NCI-H526 treated with DMSO at 0.1 percent for 48 hours (cell line): ENCODE results near the gene SENP7.
"Not testable (repeated sequence)": the region's sequence is repeated elsewhere in the genome, so short reads cannot be mapped to it uniquely, and the experiment has no call there.

ENCODE experiments used
- DNase-seq: peaks from one replicate; lab custom pipeline; 2025; lab: John Stamatoyannopoulos, UW

SENP7 gene

DNA sequence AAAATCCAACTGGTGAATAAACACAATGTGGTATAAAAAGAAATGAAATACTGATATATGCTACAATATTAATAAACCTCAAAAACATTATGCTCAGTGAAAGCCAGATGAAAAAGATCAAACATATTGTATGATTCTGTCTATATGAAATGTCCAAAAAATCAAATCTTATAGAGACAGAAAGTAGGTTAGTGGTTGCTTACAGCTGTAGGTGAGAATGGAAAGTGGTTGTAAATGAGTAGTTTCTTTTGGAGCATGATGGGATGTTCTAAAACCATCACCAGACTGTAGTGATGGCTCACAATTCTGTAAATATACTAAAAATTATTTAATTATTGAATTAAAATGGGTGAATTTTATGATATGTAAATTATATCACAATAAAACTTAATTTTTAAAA, 58.4 kb downstream of the SENP7 start:
- DNase-seq: no peak

DNA sequence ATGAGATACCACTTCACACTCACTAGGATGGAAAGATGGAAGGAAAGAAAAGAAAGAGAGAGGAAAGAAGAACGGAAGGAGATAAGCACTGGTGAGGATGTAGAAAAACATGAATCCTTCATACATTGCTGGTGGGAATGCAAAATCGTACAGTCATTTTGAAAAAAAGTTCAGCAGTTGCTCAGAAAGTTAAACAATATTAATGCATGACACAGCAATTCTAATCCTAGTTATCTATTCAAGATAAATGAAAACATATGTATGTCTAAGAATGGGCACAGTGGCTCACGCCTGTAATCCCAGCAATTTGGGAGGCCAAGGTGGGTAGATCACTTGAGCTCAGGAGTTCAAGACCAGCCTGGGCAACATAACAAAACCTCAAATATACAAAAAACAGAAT, 59.1 kb downstream of the SENP7 start:
- no peak for DNase-seq

DNA sequence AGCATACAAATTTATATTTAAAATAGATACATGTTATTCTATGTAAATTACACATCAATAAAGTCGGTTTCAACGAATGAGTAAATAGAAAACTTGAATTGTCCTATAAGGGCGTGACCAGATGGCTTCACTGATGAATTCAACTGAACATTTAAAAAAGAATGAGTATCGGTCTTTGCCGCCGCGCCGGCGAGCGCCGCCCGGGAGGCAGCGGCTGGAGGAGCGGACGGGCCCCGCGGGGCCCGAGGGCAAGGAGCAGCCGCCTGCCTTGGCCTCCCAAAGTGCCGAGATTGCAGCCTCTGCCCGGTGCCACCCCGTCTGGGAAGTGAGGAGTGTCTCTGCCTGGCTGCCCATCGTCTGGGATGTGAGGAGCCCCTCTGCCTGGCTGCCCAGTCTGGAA, 74.4 kb downstream of the SENP7 start:
- DNase-seq: not testable (repeated sequence)

DNA sequence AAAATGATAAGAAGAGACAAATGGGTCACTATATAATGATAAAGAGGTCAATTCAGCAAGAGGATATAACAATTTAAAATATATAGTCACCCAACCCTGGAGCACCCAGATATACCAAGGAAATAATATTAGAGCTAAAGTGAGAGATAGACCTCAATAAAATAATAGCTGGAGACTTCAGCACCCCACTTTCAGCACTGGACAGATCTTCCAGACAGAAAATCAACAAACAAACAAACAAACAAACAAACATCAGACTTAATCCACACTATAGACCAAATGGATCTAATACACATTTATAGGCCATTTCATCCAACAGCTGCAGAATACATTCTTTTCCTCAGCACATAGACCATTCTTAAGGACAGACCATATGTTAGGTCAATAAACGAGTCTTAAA, 79.4 kb downstream of the SENP7 start:
- no peak for DNase-seq

DNA sequence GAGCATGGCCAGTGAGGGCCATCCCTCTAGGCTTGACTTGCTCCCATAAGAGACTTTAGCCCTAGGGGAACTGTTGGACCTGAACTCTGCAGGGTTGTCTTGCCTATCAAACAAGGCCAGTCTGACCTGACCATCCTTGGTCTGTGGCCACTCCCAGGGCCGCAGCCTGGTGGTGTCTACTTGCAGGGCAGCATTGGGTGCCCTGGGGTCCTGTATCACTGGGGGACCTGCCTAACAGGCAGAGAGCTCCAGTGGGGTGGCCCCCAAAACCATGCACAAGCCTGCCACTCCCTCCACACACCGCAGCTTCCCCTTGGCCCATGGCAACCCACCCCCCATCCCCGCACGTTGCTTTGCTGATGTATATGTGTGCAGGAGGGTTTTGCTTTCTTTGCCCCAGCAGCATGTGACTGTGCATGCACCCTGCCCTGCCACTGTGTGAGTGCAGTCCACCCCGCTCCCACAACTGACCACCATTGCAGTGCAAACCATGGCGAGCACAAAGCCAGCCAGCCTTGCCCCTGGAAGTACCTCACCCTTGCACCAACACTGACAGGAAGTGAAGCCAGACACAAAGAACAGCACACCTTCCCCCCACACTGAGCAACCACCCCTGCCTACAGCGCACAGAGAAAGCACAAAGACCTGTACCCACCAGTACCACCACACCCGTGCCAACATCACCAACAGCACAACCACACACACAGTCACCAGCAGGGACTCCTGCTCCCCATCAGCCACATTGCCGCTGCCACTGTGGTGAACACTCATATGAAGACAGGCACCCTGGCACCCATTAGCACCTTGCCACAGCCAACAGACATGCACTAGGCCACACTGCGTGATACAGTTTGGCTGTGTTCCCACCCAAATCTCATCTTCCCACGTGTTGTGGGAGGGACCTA, 88.8 kb downstream of the SENP7 start:
- no peak for DNase-seq

DNA sequence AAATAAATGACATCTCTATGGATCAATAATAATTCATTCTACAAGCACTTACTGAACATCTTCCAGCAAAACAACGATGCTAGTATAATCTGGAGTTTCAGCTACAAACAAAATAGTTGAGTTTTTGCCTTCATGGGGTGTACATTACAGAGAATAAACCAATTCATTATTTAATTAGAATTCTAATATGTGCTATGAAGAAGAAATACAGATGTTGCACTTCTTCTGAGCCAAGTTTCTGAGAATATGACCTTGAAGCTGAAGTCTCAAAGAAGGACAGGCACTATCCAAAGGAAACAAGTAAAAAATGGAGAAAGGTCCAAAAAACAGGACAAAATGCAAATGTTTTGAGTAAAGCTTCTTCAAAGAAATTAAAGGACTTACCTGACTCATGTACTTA, 94.2 kb downstream of the SENP7 start:
- DNase-seq: no peak

DNA sequence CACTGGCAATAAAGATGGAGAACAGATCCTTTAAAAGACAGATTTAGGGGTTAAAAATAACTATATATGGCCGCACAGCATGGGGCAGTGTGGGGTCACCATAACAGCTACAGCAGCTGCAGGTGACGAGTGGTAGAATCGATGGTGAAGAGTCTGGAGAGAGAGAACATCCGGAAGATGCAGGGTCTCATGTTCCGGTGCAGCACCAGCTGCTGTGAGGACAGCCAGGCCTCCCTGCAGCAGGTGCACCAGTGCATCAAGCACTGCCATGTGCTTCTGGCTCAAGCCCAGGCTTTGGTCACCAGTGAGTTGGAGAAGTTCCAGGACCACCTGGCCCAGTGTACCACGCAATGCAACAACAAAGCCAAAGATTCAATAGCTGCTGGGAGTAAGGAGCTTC, 98.9 kb downstream of the SENP7 start:
- DNase-seq: no peak

DNA sequence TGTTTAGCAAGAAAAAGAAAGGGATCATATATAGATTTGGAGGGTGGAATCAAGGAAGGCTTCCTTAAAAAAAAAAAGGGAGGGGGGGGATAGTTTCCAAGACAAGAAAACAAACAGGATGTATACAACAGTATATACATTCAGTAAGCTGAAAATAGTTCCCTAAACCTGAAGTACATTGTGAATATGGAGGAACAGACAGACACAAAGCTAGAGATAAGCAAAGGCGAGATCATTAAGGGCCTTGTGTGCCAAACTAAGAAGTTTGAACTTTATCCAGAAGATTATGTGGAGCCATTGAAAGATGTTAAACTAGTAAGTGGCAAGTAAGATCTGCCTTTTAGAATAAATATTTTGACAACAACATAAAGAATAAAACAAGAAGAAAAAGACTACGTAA, 99.4 kb downstream of the SENP7 start:
- no peak for DNase-seq

DNA sequence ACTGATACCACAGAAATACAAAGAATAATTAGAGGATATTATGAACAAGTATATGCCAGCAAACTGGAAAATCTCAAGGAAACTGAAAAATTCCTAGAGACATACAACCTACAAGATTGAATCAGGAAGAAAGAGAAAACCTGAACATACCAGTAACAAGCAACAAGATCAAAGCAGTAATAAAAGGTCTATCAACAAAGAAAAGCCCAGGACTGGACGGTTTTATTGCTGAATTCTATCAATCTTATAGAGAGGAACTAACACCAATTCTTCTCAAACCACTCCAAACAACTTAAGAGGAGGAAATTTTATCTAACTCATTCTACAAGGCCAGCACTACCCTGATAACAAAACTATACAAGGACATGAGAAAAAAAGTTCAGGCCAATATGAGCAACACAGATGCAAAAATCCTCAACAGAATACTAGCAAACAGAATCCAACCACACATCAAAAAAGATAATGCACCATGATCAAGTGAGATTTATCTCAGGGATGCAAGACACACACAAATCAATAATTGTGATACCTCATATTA, 121.5 kb downstream of the SENP7 start:
- no peak for DNase-seq

DNA sequence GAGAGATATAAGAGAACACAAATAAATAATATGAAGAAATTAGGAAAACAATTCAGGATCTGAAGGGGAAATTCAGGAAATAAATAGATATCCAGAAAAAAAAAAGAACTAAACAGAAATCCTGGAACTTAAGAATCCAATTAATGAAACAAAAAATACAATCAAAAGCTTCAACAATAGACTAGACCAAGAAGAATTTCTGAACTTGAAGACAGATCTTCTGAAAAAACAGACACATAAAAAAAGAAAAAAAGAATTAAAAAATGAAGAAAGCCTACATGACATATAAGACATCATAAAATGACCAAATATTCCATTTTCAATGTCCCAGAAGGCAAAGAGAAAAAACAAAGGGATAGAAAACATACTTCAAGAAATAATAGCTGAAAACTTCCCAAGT, 124.3 kb downstream of the SENP7 start:
- DNase-seq: no peak

DNA sequence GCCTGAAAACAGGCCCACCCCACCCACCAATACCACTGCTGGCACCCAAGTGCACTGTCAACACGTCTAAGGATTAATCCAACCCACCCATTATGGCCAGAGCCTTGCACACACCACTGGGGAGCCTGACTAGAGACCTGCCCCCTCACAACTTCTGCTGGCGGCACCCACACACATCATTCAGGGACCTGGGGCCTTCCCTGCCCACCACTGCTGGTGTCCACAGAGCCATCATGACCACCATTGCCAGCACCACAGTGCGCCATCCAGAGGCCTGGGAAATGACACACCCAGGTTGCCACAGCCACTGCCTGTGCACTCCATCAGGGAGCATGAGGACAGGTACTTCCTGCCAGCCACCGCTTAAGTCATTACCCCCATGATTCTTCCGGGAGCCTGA, 125.7 kb downstream of the SENP7 start:
- DNase-seq: no peak

DNA sequence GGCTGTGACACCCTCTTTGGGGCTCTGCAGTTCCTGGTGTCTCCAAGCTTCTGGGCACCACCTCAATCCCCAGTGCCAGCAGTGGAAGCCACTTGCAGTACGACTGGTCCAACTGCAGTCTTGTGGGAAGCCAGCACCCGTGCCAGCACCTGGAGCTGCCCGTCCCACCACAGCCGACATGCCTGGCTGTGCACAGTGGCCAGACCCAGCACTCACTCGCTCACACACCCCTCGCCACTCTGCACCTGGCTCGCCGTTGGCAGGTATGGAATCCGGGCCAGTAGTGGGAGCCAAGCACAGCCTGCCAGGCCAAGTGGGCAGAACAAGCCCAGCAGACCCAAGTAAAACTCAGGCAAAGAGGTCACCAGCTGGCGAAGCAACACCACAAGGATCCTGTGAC, 128.6 kb downstream of the SENP7 start:
- DNase-seq: no peak

DNA sequence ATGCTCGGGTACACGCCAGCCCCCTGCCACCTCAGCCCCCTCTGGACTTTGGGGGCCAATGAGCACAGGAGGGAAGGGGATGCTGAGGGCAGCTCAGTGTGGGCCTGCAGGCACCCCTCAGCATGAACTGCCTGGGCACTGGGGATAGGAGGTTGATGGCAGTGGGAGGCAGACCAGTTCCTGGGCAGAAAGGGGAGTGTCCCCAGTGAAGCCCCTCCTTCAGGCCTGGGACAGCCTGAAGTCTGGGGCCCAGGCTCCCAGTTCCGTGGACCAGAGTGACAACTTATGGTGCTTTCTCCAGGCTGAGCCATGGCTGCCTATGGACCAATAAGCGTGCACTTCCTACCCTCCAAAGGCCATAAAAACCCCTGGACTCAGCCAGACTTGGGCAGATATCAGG, 129.4 kb downstream of the SENP7 start:
- DNase-seq: no peak

DNA sequence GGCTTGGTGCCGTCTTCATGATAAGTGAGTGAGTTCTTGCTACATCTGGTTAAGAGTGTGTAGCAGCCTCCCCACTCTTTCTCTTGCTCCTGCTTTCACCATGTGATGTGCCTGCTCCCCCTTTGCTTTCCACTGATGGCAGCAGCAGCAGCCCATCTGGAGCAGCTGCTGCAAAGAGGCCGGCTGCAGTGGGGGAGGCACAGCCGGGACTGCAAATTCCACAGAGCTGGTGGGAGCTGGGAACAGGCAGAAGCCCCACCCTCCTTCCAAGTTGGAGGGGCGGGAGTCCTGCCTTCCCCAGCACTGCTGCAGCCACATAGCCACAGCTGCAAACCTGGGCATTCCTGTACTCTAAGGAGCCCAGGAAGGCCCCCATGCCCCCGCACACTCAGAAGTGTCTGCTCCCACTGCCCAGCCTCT, 129.8 kb downstream of the SENP7 start:
- DNase-seq: no peak

DNA sequence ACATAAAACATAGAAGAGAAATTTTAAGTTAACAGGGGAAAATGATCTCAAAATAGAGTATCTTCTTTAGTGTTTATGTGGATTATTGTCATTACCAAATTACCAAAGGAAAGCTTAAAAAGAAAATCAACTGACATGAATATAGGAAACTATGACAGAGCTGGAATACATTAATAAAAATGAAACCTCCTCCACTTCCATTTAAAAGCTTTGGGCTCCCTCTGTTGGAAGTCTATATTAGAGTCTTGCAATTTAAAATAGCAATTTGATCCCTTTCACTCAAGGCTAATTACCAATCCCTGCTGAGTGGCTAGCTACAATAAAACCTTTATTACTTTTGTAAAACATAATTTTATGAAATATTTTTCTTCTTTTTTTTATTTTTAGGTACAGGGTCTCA, 131.2 kb downstream of the SENP7 start:
- peak; percentile 18 for DNase-seq

DNA sequence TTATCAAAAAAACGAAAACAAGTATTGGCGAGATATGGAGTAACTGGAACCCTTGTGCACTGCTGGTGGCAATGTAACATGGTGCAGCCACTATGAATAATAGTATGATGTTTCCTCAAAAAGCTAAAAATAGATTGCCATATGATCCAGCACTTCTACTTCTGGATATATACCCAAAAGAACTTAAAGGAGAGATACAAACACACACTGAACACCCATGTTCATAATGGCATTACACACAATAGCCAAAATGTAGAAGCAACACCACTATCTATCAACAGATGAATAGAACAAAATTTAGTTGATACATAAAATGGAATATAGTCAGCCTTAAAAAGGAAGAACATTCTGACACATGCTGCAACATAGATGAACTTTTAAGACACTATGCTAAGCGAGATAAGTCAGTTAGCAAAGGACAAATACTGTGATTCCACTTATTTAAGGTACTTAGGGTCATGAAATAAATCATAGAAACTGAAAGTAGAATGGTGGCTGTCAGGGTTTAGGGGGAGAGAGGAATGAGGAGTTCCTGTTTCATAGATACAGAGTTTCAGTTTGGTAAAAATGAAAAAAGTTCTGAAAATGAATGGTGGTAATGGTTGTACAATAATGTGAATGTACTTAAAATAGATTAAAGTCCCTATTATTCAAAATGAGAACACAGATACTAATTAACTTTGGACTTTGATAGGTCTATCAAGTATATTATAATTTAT, 133.2 kb downstream of the SENP7 start:
- DNase-seq: no peak

DNA sequence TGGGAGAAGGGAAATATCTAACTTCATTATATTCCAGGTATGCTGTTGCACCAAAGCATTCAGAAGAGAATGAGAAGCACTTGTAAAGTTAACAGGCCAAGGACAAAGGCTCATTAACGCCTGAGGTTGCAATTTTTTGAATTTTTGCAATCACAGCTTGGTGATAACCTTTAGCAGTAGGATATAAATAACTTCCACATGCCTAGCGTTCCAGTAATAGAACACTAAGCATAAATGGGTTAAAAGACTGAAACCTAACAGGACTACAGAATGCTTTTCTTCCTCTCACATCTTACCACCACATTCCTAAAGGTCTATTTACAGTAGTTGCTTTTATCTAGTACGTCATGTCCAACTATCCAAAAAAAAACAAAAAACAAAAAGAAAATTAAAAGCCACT, 135.2 kb downstream of the SENP7 start:
- DNase-seq: no peak

DNA sequence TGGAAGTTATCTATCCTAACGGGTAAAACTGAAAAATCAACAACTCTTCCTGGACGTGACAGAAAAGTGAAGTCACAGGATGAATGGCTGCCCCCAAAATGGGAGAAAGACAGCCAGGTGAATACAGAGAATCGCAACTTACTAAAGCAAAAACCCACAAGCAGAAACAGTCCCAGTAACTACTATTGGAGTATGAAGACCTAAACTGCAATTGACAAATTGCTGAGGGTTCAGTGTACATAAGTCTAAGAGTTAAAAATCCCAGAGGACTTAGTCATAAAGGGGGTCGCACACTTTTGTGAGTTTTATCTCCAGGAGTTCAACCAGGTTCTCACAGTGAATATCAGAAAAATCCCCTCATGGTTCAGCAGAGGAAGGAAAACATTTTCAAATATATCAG, 135.8 kb downstream of the SENP7 start:
- DNase-seq: no peak

DNA sequence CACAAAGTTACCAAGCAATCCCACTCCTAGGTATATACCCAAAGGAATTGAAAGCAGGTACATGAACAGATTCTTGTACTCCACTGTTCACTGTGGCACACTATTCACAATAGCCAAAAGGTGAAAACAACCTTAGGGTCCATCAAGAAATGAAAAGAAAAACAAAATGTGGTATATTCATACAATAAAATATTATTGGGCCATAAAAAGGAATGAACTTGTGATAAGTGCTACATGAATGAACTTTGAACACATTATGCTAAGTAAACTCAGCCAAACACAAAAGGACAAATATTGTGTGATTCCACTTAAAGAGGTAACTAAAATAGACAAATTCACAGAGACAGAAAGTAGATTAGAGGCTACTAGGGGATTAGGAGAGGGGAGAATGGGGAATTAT, 137.4 kb downstream of the SENP7 start:
- DNase-seq: no peak

DNA sequence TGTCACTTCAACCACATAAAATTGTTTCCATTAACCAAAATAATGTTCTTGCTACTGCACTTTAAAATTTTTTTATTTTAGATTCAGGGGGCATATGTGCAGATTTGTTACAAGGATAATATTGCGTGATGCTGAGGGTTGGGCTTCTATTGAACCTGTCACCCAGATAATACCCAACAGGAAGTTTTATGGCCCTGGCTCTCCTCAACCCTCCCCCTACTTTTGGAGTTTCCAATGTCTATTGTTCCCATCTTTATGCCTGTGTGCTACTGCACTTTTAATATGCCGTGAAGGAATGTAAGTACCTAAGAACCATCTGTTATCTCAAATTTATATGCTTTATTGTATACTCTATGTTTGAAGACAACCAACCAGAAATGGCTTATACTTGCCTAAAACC, 150.6 kb downstream of the SENP7 start:
- no peak for DNase-seq

DNA sequence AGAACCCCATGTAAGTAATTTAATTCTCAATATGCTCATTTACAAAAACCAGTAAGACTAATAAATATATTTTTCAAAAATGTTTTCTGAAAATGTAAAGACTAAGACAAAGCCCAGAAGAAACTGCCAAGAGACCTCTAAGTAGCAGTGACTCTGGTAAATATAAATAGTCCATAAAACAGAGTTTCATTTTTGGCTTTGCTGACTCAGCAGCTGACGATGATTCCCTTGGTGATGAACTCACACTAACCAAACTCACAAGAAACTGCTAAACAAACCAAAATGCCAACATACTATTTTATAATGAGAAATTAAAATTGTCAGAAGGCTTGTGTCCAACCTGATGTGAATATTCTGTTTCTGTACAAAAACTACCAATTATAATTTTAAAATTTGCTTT, 161.2 kb downstream of the SENP7 start:
- DNase-seq: no peak

DNA sequence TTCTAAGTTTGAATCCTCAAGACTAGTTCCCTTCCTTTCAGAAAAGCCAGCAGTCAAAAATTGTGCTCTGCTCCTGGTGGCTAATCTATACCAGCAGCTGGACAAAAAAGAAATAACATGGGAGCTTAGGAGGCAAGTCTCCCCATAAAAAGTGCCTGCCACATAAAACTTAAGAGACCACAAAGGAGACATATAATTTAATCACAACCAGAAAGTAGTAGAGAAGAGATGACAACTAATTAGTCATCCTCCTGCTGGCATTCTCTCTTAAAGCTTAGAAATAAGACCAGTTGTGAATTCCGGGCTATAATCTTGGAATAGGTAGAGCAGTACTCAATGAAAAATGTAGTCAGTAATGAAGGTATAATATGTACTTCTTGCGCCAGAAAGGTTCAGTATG, 172.4 kb downstream of the SENP7 start:
- no peak for DNase-seq

DNA sequence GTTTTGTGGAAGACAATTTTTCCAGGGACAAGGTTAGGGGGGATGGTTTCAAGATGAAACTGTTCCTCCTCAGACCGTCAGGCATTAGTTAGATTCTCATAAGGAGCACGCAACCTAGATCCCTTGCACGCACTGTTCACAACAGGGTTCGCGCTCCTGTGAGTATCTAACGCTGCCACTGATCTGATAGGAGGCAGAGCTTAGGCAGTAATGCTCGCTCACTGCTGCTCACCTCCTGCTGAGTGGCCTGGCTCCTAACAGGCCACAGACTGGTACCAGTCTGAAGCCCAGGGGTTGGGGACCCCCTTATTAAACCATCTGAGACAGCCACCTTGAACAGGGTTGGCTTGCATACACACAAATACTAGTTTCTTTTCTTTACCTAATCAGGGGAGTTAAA, 179.1 kb downstream of the SENP7 start:
- DNase-seq: no peak
